ENCODE data around the gene ZNF580. TPM values are rescaled to one million over a fixed set of nuclear protein-coding genes. Genes with fewer than 3 reads are reported as not detected.

Gene ZNF580
- total RNA-seq, 2 donors from 2014 or later = 46.1 to 47.8 TPM

- H3K4me1 Mint-ChIP-seq (ENCODE audit: low read depth) = peaks cover 10% of the 10 kb centered on the region
- DNase-seq = no peak
- ATAC-seq (replicated peaks in 1 of 2) = no peak
- no peaks in the 10 kb centered on the region for H3K27me3 Mint-ChIP-seq (ENCODE audit: low read depth)
- no peak overlapping the region for H3K27ac Mint-ChIP-seq
- H3K9me3 Mint-ChIP-seq = no peaks in the 10 kb centered on the region
- peaks cover 8 to 9% of the 10 kb centered on the region in 2 donors for H3K36me3 Mint-ChIP-seq (ENCODE audit: insufficient read depth in 2 of 2)
- H3K4me3 Mint-ChIP-seq = no peak overlapping the region
These were observed 27.4 kb upstream of the ZNF580 start for GRCh38 chr19:55613396-55613795.

DNA sequence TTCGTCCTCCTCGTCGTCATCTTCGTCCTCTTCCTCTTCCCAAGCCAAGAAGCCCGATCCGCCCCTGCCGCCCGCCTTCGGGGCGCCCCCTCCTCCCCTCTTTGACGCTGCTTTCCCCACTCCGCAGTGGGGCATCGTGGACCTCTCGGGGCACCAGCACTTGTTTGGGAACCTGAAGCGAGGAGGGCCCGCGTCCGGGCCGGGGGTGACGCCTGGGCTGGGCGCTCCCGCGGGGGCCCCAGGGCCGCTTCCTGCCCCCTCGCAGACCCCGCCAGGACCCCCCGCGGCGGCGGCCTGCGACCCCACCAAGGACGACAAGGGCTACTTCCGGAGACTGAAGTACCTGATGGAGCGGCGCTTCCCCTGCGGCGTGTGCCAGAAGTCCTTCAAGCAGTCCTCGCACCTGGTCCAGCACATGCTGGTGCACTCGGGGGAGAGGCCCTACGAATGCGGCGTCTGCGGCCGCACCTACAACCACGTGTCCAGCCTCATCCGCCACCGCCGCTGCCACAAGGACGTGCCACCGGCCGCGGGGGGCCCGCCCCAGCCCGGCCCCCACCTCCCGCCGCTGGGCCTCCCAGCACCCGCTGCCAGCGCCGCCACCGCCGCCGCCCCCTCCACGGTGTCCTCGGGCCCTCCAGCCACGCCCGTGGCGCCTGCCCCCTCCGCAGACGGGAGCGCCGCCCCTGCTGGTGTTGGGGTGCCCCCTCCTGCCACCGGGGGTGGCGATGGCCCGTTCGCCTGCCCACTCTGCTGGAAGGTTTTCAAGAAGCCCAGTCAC, 26.7 kb upstream of the ZNF580 start:
- peaks cover 8 to 9% of the 10 kb centered on the region in 2 donors for H3K36me3 Mint-ChIP-seq (ENCODE audit: insufficient read depth in 2 of 2)
- no peak overlapping the region for H3K27ac Mint-ChIP-seq
- H3K4me3 Mint-ChIP-seq = no peak overlapping the region
- no peaks in the 10 kb centered on the region for H3K9me3 Mint-ChIP-seq
- no peak for DNase-seq
- H3K4me1 Mint-ChIP-seq (ENCODE audit: low read depth) = peaks cover 10% of the 10 kb centered on the region
- no peak for ATAC-seq (replicated peaks in 1 of 2)
- no peaks in the 10 kb centered on the region for H3K27me3 Mint-ChIP-seq (ENCODE audit: low read depth)

DNA sequence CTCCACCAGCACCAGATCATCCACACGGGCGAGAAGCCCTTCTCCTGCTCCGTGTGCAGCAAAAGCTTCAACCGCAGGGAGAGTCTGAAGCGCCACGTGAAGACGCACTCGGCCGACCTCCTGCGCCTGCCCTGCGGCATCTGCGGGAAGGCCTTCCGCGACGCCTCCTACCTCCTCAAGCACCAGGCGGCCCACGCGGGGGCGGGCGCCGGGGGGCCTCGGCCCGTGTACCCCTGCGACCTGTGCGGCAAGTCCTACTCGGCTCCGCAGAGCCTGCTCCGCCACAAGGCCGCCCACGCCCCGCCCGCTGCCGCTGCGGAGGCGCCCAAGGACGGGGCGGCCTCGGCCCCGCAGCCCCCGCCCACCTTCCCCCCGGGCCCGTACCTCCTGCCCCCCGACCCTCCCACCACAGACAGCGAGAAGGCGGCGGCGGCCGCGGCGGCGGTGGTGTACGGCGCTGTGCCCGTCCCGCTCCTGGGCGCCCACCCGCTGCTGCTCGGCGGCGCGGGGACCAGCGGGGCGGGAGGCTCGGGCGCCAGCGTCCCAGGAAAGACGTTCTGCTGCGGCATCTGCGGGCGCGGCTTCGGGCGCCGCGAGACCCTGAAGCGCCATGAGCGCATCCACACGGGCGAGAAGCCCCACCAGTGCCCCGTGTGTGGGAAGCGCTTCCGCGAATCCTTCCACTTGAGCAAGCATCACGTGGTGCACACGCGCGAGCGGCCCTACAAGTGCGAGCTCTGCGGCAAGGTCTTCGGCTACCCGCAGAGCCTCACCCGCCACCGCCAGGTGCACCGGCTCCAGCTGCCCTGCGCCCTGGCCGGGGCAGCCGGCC, 25.9 kb upstream of the ZNF580 start:
- Mint-ChIP-seq H3K9me3 (no peaks in the 10 kb centered on the region), H3K4me1 (ENCODE audit: low read depth) (peaks cover 16% of the 10 kb centered on the region), H3K4me3 (no peak overlapping the region), H3K36me3 (ENCODE audit: insufficient read depth in 2 of 2) (peaks cover 5 to 15% of the 10 kb centered on the region in 2 donors), H3K27me3 (ENCODE audit: low read depth) (no peaks in the 10 kb centered on the region), H3K27ac (no peak overlapping the region)
- DNase-seq = no peak
- no peak for ATAC-seq (replicated peaks in 1 of 2)

DNA sequence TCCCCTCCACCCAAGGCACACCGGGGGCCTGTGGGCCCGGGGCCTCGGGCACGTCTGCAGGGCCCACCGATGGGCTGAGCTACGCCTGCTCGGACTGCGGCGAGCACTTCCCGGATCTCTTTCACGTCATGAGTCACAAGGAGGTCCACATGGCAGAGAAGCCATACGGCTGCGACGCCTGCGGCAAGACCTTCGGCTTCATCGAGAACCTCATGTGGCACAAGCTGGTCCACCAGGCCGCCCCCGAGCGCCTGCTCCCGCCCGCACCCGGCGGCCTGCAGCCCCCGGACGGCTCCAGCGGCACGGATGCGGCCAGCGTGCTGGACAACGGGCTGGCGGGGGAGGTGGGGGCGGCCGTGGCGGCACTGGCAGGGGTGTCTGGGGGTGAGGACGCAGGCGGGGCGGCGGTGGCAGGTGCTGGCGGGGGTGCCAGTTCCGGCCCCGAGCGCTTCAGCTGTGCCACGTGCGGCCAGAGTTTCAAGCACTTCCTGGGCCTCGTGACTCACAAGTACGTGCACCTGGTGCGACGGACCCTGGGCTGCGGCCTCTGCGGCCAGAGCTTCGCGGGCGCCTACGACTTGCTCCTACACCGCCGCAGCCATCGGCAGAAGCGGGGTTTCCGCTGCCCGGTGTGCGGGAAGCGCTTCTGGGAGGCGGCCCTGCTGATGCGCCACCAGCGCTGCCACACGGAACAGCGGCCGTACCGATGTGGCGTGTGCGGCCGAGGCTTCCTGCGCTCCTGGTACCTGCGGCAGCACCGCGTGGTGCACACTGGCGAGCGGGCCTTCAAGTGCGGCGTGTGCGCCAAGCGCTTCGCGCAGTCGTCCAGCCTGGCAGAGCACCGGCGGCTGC, 25.0 kb upstream of the ZNF580 start:
- ATAC-seq (replicated peaks in 1 of 2) = no peak
- no peak overlapping the region for H3K4me3 Mint-ChIP-seq
- no peaks in the 10 kb centered on the region for H3K27me3 Mint-ChIP-seq (ENCODE audit: low read depth)
- no peak overlapping the region for H3K27ac Mint-ChIP-seq
- H3K4me1 Mint-ChIP-seq (ENCODE audit: low read depth) = peaks cover 25% of the 10 kb centered on the region
- no peak for DNase-seq
- H3K36me3 Mint-ChIP-seq (ENCODE audit: insufficient read depth in 2 of 2) = peaks cover 2 to 19% of the 10 kb centered on the region in 2 donors
- H3K9me3 Mint-ChIP-seq = no peaks in the 10 kb centered on the region

- DNase-seq (no peak), ATAC-seq (replicated peaks in 1 of 2) (no peak)
- no peaks in the 10 kb centered on the region for H3K9me3 Mint-ChIP-seq
These were observed 24.4 kb upstream of the ZNF580 start for GRCh38 chr19:55616395-55616875.

GRCh38 chr19:55617426-55617825, 23.4 kb upstream of the ZNF580 start:
- ATAC-seq (replicated peaks in 1 of 2) = no peak
- Mint-ChIP-seq H3K4me3 (no peak overlapping the region), H3K27me3 (ENCODE audit: low read depth) (no peaks in the 10 kb centered on the region), H3K9me3 (no peaks in the 10 kb centered on the region), H3K36me3 (ENCODE audit: insufficient read depth in 2 of 2) (peaks cover 2 to 19% of the 10 kb centered on the region in 2 donors), H3K4me1 (ENCODE audit: low read depth) (peaks cover 18% of the 10 kb centered on the region), H3K27ac (no peak overlapping the region)
- no peak for DNase-seq

More at GRCh38 chr19:55616395-55616875, 24.4 kb upstream of the ZNF580 start:
- no peak overlapping the region for H3K4me3 Mint-ChIP-seq
- no peak overlapping the region for H3K27ac Mint-ChIP-seq
- H3K36me3 Mint-ChIP-seq (ENCODE audit: insufficient read depth in 2 of 2) = peaks cover 2 to 19% of the 10 kb centered on the region in 2 donors
- peaks cover 24% of the 10 kb centered on the region for H3K4me1 Mint-ChIP-seq (ENCODE audit: low read depth)
- no peaks in the 10 kb centered on the region for H3K27me3 Mint-ChIP-seq (ENCODE audit: low read depth)

DNA sequence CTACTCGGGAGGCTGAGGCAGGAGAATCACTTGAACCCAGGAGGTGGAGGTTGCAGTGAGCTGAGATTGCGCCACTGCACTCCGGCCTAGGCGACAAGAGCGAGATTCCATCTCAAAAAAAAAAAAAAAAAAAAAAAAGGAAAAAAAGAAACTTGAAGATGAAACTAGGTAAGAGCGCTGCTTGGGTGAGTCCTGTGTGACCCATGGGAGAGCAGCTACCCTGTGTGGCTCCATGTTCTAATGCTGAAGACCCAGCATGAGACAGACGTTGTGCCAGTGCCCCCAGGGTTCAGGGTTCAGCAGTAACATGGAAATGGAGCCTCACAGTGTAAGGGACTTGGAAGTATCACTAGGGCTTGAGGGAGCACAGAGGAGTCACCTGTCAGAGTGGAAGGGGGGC, 22.4 kb upstream of the ZNF580 start:
- ATAC-seq (replicated peaks in 1 of 2) (no peak), DNase-seq (no peak)
- H3K36me3 Mint-ChIP-seq (ENCODE audit: insufficient read depth in 2 of 2) = peaks cover 0 to 16% of the 10 kb centered on the region in 2 donors
- H3K9me3 Mint-ChIP-seq = no peaks in the 10 kb centered on the region
- no peak overlapping the region for H3K27ac Mint-ChIP-seq
- no peak overlapping the region for H3K4me3 Mint-ChIP-seq
- H3K4me1 Mint-ChIP-seq (ENCODE audit: low read depth) = peaks cover 22% of the 10 kb centered on the region
- no peaks in the 10 kb centered on the region for H3K27me3 Mint-ChIP-seq (ENCODE audit: low read depth)

DNA sequence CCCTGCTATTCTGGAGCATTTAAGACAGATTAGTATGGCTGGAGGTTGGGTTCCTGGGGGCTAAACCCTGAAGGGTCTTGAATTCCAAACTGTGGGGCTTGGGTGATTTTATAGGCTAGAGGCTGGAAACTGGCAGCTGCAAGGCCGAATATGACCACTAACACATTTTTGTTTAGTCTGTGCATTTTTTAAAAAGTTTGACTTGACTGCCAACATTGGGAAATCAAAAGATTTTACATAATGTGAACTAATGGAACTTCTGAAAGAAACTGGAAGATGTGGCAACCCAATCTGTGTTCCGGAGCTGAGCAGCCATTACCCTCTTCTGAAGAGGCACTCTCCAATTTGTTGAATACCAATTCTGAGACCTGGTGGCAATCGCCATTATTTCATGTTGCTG, 21.5 kb upstream of the ZNF580 start:
- H3K4me1 Mint-ChIP-seq (ENCODE audit: low read depth) = peaks cover 30% of the 10 kb centered on the region
- H3K36me3 Mint-ChIP-seq (ENCODE audit: insufficient read depth in 2 of 2) = peaks cover 0 to 16% of the 10 kb centered on the region in 2 donors
- H3K27me3 Mint-ChIP-seq (ENCODE audit: low read depth) = no peaks in the 10 kb centered on the region
- no peak overlapping the region for H3K4me3 Mint-ChIP-seq
- DNase-seq (no peak), ATAC-seq (replicated peaks in 1 of 2) (no peak)
- H3K9me3 Mint-ChIP-seq = no peaks in the 10 kb centered on the region
- no peak overlapping the region for H3K27ac Mint-ChIP-seq

DNA sequence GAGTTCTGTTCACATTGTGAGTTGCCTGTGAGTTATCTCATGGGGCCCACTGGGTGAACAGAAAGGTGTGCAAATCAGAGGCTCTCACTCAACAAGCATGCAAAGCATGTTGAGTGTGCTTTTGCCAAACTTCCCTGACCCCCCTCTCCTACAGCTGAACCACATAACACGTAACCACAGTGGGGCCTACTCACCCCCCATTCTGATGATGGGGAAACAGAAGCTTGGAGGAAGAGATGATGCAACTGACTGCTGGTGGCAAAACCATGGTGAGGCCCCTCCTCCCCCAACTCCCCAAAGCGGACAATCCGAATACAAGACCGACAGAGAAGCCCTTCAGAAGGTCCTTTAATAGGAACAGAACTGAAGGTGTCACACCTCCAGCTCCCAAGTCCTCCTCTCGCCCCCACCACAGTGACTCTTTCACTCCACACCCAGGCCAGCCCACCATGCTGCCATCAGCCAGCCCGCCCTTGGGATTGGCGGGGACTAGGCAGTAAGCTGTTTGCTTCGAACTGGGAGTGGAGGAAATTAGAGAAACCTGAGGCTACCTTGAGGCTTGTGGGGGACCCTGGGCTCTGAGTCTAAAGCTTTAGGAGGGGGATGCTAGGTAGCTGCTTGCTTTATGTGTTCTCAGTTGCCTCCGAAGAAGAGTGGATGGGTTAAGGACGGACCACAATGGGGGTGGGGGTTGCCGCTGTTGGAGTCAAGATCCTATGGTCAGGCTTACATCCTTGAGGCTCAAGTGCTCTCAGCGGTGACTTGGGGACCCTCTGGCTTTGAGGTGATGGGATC, 20.2 kb upstream of the ZNF580 start:
- Mint-ChIP-seq H3K27me3 (ENCODE audit: low read depth) (no peaks in the 10 kb centered on the region), H3K27ac (no peak overlapping the region), H3K4me1 (ENCODE audit: low read depth) (peaks cover 38% of the 10 kb centered on the region), H3K4me3 (peak overlapping the region in 1 of 2 donors; percentile 53), H3K36me3 (ENCODE audit: insufficient read depth in 2 of 2) (peaks cover 0 to 16% of the 10 kb centered on the region in 2 donors), H3K9me3 (no peaks in the 10 kb centered on the region)
- DNase-seq = peak; percentile 35 to 43
- peak; percentile 13 to 29 for ATAC-seq (replicated peaks in 1 of 2)

DNA sequence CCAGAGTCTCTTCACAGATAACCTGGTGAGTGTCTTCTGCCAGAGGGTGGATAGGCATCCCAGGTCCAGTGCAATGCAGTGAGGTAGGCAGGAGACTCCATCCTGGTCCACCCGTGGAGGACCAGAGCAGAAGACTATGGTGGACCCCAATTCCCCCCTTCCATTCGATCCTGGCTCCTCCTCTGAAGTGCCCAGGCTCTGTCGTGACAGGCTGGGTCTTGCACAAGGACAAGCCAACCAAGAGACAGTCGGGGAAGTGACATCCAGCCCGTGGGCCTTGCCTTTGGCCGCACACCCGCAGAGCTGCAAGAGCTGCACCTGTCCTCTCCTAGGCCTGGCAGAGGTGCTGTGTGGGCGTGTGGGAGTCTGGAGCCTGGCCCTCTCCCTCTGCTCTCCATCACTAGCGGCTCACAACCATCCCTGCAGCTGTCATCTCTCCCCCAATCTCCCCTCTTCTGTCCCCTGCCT, 19.6 kb upstream of the ZNF580 start:
- H3K36me3 Mint-ChIP-seq (ENCODE audit: insufficient read depth in 2 of 2) = peaks cover 0 to 16% of the 10 kb centered on the region in 2 donors
- no peak overlapping the region for H3K4me3 Mint-ChIP-seq
- ATAC-seq (replicated peaks in 1 of 2) (no peak), DNase-seq (no peak)
- H3K27me3 Mint-ChIP-seq (ENCODE audit: low read depth) = no peaks in the 10 kb centered on the region
- peaks cover 44% of the 10 kb centered on the region for H3K4me1 Mint-ChIP-seq (ENCODE audit: low read depth)
- H3K27ac Mint-ChIP-seq = no peak overlapping the region
- no peaks in the 10 kb centered on the region for H3K9me3 Mint-ChIP-seq

- DNase-seq = no peak
- Mint-ChIP-seq H3K9me3 (no peaks in the 10 kb centered on the region), H3K27ac (no peak overlapping the region), H3K4me3 (no peak overlapping the region), H3K27me3 (ENCODE audit: low read depth) (no peaks in the 10 kb centered on the region), H3K36me3 (ENCODE audit: insufficient read depth in 2 of 2) (peaks cover 0 to 16% of the 10 kb centered on the region in 2 donors), H3K4me1 (ENCODE audit: low read depth) (peaks cover 49% of the 10 kb centered on the region)
- no peak for ATAC-seq (replicated peaks in 1 of 2)
These were observed 19.1 kb upstream of the ZNF580 start for GRCh38 chr19:55621673-55622231.
